Ishikawa (cell line): ENCODE measurements around the gene MAPKAPK5.

Source experiments
- CEBPB ChIP-seq: IDR thresholded peaks from 2 replicates; pipeline ENCODE4 v1.6.1; 2012
- CREB1 ChIP-seq: IDR thresholded peaks from 2 replicates; pipeline ENCODE4 v1.6.1; 2012; ENCODE audit warnings: low read depth
- EGR1 ChIP-seq: IDR thresholded peaks from 2 replicates; pipeline ENCODE4 v1.6.1; 2012
- EP300 ChIP-seq: IDR thresholded peaks from 2 replicates; pipeline ENCODE4 v1.6.1; 2012; ENCODE audit warnings: borderline replicate concordance
- FOXM1 ChIP-seq: IDR thresholded peaks from 2 replicates; pipeline ENCODE4 v1.6.1; 2012; ENCODE audit warnings: low read depth, borderline replicate concordance
- NFIC ChIP-seq: IDR thresholded peaks from 2 replicates; pipeline ENCODE4 v1.6.1; 2012
- RAD21 ChIP-seq: IDR thresholded peaks from 2 replicates; pipeline ENCODE4 v1.6.1; 2012; ENCODE audit warnings: low read depth
- TAF1 ChIP-seq: IDR thresholded peaks from 2 replicates; pipeline ENCODE4 v1.6.1; 2012; ENCODE audit warnings: low read depth, mild to moderate bottlenecking
- TCF12 ChIP-seq: IDR thresholded peaks from 2 replicates; pipeline ENCODE4 v1.6.1; 2012; ENCODE audit warnings: low read depth
- TEAD4 ChIP-seq: IDR thresholded peaks from 2 replicates; pipeline ENCODE4 v1.6.1; 2012
- YY1 ChIP-seq: IDR thresholded peaks from 2 replicates; pipeline ENCODE4 v1.6.1; 2012; ENCODE audit warnings: low read depth
- ZBTB7A ChIP-seq: IDR thresholded peaks from 2 replicates; pipeline ENCODE4 v1.6.1; 2012; ENCODE audit warnings: low read depth
- TF ChIP-seq, protein P1 (sequence below): IDR thresholded peaks from 2 replicates; pipeline ENCODE4 v1.6.1; 2012
- TF ChIP-seq, protein P2 (sequence below): IDR thresholded peaks from 2 replicates; pipeline ENCODE4 v1.6.1; 2012; ENCODE audit warnings: low read depth, mild to moderate bottlenecking
- TF ChIP-seq, protein P3 (sequence below): IDR thresholded peaks from 2 replicates; pipeline ENCODE4 v1.6.1; 2012

Gene MAPKAPK5

GRCh38 chr12:111893287-111893686 is 51.3 kb downstream of the MAPKAPK5 start:
- TF ChIP-seq YY1 = no peak
- no peak for TF ChIP-seq CEBPB
- no peak for TF ChIP-seq FOXM1
- TF ChIP-seq TAF1 = no peak
- no peak for TF ChIP-seq TCF12

GRCh38 chr12:111894556-111894955 is 52.5 kb downstream of the MAPKAPK5 start:
- TF ChIP-seq, protein P1, sequence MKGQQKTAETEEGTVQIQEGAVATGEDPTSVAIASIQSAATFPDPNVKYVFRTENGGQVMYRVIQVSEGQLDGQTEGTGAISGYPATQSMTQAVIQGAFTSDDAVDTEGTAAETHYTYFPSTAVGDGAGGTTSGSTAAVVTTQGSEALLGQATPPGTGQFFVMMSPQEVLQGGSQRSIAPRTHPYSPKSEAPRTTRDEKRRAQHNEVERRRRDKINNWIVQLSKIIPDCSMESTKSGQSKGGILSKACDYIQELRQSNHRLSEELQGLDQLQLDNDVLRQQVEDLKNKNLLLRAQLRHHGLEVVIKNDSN = no peak
- TF ChIP-seq EGR1 = no peak
- TF ChIP-seq, protein P2, sequence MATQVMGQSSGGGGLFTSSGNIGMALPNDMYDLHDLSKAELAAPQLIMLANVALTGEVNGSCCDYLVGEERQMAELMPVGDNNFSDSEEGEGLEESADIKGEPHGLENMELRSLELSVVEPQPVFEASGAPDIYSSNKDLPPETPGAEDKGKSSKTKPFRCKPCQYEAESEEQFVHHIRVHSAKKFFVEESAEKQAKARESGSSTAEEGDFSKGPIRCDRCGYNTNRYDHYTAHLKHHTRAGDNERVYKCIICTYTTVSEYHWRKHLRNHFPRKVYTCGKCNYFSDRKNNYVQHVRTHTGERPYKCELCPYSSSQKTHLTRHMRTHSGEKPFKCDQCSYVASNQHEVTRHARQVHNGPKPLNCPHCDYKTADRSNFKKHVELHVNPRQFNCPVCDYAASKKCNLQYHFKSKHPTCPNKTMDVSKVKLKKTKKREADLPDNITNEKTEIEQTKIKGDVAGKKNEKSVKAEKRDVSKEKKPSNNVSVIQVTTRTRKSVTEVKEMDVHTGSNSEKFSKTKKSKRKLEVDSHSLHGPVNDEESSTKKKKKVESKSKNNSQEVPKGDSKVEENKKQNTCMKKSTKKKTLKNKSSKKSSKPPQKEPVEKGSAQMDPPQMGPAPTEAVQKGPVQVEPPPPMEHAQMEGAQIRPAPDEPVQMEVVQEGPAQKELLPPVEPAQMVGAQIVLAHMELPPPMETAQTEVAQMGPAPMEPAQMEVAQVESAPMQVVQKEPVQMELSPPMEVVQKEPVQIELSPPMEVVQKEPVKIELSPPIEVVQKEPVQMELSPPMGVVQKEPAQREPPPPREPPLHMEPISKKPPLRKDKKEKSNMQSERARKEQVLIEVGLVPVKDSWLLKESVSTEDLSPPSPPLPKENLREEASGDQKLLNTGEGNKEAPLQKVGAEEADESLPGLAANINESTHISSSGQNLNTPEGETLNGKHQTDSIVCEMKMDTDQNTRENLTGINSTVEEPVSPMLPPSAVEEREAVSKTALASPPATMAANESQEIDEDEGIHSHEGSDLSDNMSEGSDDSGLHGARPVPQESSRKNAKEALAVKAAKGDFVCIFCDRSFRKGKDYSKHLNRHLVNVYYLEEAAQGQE = no peak
- TF ChIP-seq YY1 = no peak
- TF ChIP-seq CEBPB = no peak
- TF ChIP-seq, protein P3, sequence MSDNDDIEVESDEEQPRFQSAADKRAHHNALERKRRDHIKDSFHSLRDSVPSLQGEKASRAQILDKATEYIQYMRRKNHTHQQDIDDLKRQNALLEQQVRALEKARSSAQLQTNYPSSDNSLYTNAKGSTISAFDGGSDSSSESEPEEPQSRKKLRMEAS = no peak
- TF ChIP-seq TCF12 = no peak
- TF ChIP-seq EP300 = no peak
- no peak for TF ChIP-seq TAF1
- no peak for TF ChIP-seq FOXM1
- TF ChIP-seq NFIC = no peak
- TF ChIP-seq RAD21 = no peak
- no peak for TF ChIP-seq CREB1

GRCh38 chr12:111901182-111901581 is 59.2 kb downstream of the MAPKAPK5 start:
- TF ChIP-seq CEBPB (no peak), YY1 (no peak), RAD21 (no peak), FOXM1 (no peak), TAF1 (no peak), EGR1 (no peak), CREB1 (no peak)
- TF ChIP-seq, protein P3 = no peak

GRCh38 chr12:111904446-111904975 is 62.5 kb downstream of the MAPKAPK5 start:
- TF ChIP-seq FOXM1 (no peak), CREB1 (no peak), TAF1 (no peak), CEBPB (no peak), EP300 (no peak), TCF12 (no peak), ZBTB7A (no peak), TEAD4 (no peak), YY1 (no peak), RAD21 (no peak), NFIC (no peak), EGR1 (no peak)
- TF ChIP-seq, protein P3 = no peak
- TF ChIP-seq, protein P1 = no peak
- TF ChIP-seq, protein P2 = no peak

DNA sequence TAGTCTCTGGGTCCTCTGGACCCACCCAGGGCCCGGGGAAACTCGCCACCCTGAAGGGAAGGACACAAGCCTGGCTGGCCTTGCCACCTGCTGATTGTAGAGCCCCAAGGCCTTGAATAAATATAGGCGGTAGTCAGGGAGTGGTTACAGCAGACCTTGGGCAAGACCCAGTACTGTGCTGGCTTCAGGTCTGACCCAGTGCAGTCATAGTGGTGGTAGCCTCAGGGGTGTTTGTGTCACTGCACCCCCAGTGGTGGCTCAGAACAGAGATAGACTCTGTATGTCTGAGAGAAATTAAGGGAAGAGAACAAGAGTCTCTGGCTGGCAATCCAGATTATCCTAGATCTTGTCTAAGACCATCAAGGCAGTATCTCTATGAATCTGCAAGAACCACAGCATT is 63.5 kb downstream of the MAPKAPK5 start:
- TF ChIP-seq CREB1 (no peak), FOXM1 (no peak)
- TF ChIP-seq, protein P3 = no peak

DNA sequence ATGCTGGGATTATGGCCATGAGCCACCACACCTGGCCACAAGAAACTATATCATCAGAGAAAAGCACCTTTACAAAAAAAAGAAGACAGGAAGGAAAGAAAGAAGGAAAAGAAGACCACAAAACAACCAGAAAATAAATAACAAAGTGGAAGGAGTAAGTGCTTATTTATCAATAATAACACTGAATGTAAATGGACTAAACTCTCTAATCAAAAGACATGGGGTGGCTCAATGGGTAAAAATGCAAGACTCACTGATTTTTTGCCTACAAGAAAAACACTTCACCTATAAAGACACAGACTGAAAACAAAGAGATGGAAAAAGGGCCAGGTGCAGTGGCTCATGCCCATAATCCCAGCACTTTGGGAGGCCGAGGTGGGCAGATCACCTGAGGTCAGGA is 65.7 kb downstream of the MAPKAPK5 start:
- TF ChIP-seq, protein P1 = no peak
- no peak for TF ChIP-seq YY1
- no peak for TF ChIP-seq RAD21
- no peak for TF ChIP-seq FOXM1
- TF ChIP-seq TCF12 = no peak
